HepG2 (cell line): Measurements from ENCODE around the gene TIMM8B. TPM values are rescaled to one million over a fixed set of nuclear protein-coding genes. Genes with fewer than 3 reads are reported as not detected.

Source experiments
- CREB1 ChIP-seq, 2 experiments: fragments of 450-650 bp in 1 of 2; IDR thresholded peaks; 2 replicates each; pipeline ENCODE4 v1.6.1; 2016 to 2017; ENCODE audit warnings: control low read depth in 1 of 2, mild to moderate bottlenecking in 1 of 2, missing compliant biosample characterization in 1 of 2, missing genetic modification characterization in 1 of 2
- DR1 ChIP-seq: sonication (generic); formaldehyde crosslinking; IDR thresholded peaks from 2 replicates; pipeline ENCODE4 v1.8.0; 2021; ENCODE audit warnings: mild to moderate bottlenecking, missing genetic modification reagents, inconsistent platforms
- EEA1 ChIP-seq: sonication (generic); formaldehyde crosslinking; IDR thresholded peaks from 2 replicates; pipeline ENCODE4 v1.5.1; 2020; ENCODE audit warnings: mild to moderate bottlenecking, missing genetic modification reagents, borderline replicate concordance
- GTF2F1 ChIP-seq: fragments of 150-350 bp; IDR thresholded peaks from 2 replicates; pipeline ENCODE4 v1.6.1; 2014; ENCODE audit warnings: low read length
- HNF4G ChIP-seq, 2 experiments: sonication (generic) in 1 of 2; formaldehyde crosslinking in 1 of 2; IDR thresholded peaks; 2 replicates each; pipeline versions ENCODE4 v1.4.0 to v1.6.1; 2011 to 2020; ENCODE audit warnings: borderline replicate concordance in 2 of 2, low read depth in 2 of 2, mild to moderate bottlenecking in 2 of 2, low read length in 1 of 2, missing genetic modification reagents in 1 of 2, moderate library complexity in 1 of 2
- MXI1 ChIP-seq: IDR thresholded peaks from 3 replicates; pipeline ENCODE4 v1.6.1; 2012; ENCODE audit warnings: low read depth, low read length, inconsistent platforms, borderline replicate concordance
- NBN ChIP-seq: fragments of 450-650 bp; conservative IDR thresholded peaks from 2 replicates; pipeline ENCODE4 v1.6.1; 2017
- NKX3-1 ChIP-seq: sonication (generic); formaldehyde crosslinking; IDR thresholded peaks from 2 replicates; pipeline ENCODE4 v1.5.0; 2020; ENCODE audit warnings: missing genetic modification reagents
- TEF ChIP-seq: sonication (generic); formaldehyde crosslinking; IDR thresholded peaks from 2 replicates; pipeline ENCODE4 v1.5.0; 2020; ENCODE audit warnings: missing genetic modification reagents
- ZBTB26 ChIP-seq: IDR thresholded peaks from 2 replicates; pipeline ENCODE4 v1.6.1; 2016; ENCODE audit warnings: missing compliant biosample characterization, missing genetic modification reagents, borderline replicate concordance
- ZBTB4 ChIP-seq: sonication (generic); formaldehyde crosslinking; IDR thresholded peaks from 2 replicates; pipeline ENCODE4 v1.4.0; 2020; ENCODE audit warnings: missing genetic modification reagents, mild to moderate bottlenecking, borderline replicate concordance
- ZBTB42 ChIP-seq: sonication (generic); formaldehyde crosslinking; IDR thresholded peaks from 2 replicates; pipeline ENCODE4 v1.5.0; 2020; ENCODE audit warnings: mild to moderate bottlenecking, missing genetic modification reagents
- polyA plus RNA-seq, 8 experiments: library from polyadenylated mRNA; depleted of rRNA in 3 of 8; stranded (reverse) in 7 of 8; unstranded in 1 of 8; fragments of >200 nt; fragmentation: Illumina TruSeq in 4 of 8; extraction: Trizol in 4 of 8; gene quantifications; 2 replicates each; pipeline versions ENCODE4 v1.2.1 to v1.2.3, GENCODE V29; 2011 to 2016; ENCODE audit warnings: low read depth in 4 of 8, missing spikeins in 1 of 8, mixed read lengths in 1 of 8; ENCODE audit not compliant: insufficient read depth in 1 of 8
- total RNA-seq, 5 experiments: library from RNA; depleted of rRNA; stranded (reverse); fragments of >200 nt; fragmentation: Illumina TruSeq; extraction: Trizol; gene quantifications; 2 replicates each; pipeline ENCODE4 v1.2.3, GENCODE V29; 2016; ENCODE audit warnings: low read depth in 1 of 5
- TF ChIP-seq, protein P1 (sequence below): sonication (generic); formaldehyde crosslinking; conservative IDR thresholded peaks from 2 replicates; pipeline ENCODE4 v1.8.0; 2022; ENCODE audit warnings: low read depth, missing genetic modification reagents
- TF ChIP-seq, protein P2 (sequence below): IDR thresholded peaks from 2 replicates; pipeline ENCODE4 v1.6.1; 2016; ENCODE audit warnings: mild to moderate bottlenecking, missing biosample characterization, missing genetic modification reagents
- TF ChIP-seq, protein P3 (sequence below): sonication (generic); formaldehyde crosslinking; IDR thresholded peaks from 2 replicates; pipeline ENCODE4 v1.4.0; 2020; ENCODE audit warnings: missing genetic modification reagents

The TIMM8B gene
- total and polyA plus RNA-seq, 2 of the 13 experiments (the other 11 are each of a cell fraction or from before 2014, with no cell fraction given) = 84.5 to 98.3 TPM

DNA sequence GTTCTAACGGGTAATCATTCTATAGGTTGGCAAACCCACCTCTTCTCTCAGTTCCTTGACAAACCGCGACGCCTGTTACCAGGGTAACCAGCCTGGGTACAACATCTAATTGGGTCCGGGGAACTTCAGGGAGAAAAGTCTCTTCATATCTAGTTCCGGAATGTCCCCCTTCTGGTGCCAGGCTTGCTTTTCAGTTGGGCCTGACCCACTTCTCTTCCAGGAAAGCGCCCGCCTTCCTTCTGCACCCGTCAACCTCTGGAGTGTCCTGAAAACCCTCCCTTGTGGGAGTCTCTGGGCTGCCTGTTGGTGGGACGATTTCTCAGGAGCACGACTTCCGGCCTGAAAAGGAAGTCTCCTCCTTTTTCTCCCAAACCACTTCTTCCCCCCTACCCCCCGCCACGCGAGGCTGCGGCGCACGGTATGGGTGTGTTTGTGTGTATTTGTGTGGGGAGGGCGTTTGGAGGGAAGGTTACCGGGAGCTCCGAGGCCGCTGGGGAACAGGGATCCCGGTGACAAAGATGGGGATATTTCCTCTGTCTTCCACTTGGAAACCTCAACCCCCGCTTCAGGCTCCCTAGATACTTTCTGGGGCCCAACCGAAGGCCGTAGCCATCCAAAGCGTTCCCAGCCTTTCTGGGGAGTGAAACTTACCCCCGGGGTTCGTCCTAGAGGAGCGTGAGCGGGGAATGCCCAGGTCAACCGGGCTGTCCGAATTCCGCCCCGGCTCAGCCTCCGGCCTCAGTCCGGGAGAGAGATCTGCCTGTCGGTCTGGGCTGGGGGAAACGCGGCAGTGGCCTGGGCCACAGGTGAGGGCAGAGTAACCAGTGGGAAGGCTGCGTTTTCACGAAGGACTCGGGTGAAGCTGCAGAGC, 12.4 kb downstream of the TIMM8B start, which contains the start of the genes NKAPD1 and PIH1D2 (continued):
- TF ChIP-seq, protein P1, sequence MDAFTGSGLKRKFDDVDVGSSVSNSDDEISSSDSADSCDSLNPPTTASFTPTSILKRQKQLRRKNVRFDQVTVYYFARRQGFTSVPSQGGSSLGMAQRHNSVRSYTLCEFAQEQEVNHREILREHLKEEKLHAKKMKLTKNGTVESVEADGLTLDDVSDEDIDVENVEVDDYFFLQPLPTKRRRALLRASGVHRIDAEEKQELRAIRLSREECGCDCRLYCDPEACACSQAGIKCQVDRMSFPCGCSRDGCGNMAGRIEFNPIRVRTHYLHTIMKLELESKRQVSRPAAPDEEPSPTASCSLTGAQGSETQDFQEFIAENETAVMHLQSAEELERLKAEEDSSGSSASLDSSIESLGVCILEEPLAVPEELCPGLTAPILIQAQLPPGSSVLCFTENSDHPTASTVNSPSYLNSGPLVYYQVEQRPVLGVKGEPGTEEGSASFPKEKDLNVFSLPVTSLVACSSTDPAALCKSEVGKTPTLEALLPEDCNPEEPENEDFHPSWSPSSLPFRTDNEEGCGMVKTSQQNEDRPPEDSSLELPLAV = no peak
- TF ChIP-seq EEA1 (no peak), ZBTB42 (no peak), HNF4G (IDR thresholded peaks at IDR 0.05; ENCODE audit: borderline replicate concordance, low read depth, low read length) (no peak), HNF4G (CRISPR knock-in tag; IDR thresholded peaks at IDR 0.05; ENCODE audit: borderline replicate concordance, low read depth) (no peak), DR1 (CRISPR knock-in tag) (peak; percentile 33; the same call in 1 of the 2 replicates), TEF (CRISPR knock-in tag) (no peak), NKX3-1 (CRISPR knock-in tag) (peak; percentile 34; the same call in 1 of the 2 replicates), ZBTB26 (CRISPR knock-in tag) (peak; percentile 47; the same call in 1 of the 2 replicates), GTF2F1 (no peak), ZBTB4 (CRISPR knock-in tag) (no peak; the same call in 1 of the 2 replicates), CREB1 (IDR thresholded peaks at IDR 0.05) (no peak), CREB1 (CRISPR knock-in tag; IDR thresholded peaks at IDR 0.05) (peak; percentile 78), MXI1 (peak; percentile 55; the same call in 2 of the 3 replicates), NBN (no peak)
- TF ChIP-seq, protein P2, sequence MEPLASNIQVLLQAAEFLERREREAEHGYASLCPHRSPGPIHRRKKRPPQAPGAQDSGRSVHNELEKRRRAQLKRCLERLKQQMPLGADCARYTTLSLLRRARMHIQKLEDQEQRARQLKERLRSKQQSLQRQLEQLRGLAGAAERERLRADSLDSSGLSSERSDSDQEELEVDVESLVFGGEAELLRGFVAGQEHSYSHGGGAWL = no peak
- TF ChIP-seq, protein P3, sequence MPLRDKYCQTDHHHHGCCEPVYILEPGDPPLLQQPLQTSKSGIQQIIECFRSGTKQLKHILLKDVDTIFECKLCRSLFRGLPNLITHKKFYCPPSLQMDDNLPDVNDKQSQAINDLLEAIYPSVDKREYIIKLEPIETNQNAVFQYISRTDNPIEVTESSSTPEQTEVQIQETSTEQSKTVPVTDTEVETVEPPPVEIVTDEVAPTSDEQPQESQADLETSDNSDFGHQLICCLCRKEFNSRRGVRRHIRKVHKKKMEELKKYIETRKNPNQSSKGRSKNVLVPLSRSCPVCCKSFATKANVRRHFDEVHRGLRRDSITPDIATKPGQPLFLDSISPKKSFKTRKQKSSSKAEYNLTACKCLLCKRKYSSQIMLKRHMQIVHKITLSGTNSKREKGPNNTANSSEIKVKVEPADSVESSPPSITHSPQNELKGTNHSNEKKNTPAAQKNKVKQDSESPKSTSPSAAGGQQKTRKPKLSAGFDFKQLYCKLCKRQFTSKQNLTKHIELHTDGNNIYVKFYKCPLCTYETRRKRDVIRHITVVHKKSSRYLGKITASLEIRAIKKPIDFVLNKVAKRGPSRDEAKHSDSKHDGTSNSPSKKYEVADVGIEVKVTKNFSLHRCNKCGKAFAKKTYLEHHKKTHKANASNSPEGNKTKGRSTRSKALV = no peak
